Measurements from ENCODE around the gene PARD6G.

The PARD6G gene

DNA sequence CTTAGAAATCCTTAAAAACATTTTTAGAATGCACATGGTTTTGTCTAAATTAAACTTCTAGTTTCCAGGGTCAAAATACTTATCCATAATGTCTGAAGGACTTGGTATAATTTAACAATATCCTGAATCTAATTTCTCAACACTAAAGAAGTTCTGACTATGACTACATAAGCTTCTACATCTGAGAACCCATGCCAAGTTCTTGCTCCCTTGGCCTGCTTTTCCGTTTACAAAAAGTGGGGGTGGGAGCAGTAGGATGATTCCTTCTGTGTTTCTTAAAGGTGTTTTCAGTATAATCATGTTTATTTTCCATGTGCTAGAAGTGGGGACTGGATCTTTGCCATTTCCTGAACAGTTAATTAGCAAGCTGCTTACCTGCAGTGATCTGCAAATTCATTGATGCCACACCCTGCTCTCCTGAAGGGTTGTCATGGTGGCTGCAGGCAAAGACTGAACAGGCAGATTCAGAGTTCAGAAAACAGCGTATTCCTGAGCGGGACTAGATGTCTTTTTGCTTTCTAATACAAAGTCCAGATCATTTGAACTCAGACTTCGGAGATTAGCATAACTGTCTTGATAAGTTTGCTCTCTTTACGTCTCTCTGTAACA is 102.0 kb downstream of the PARD6G start:
- intact Hi-C loops (cut with DNase I; ENCODE audit: low total_unique reads), result loop anchor here (10.0 kb wide), 1 partner anchor 920 kb away; no protein-coding TSS in a partner anchor
- TF ChIP-seq, protein P1, sequence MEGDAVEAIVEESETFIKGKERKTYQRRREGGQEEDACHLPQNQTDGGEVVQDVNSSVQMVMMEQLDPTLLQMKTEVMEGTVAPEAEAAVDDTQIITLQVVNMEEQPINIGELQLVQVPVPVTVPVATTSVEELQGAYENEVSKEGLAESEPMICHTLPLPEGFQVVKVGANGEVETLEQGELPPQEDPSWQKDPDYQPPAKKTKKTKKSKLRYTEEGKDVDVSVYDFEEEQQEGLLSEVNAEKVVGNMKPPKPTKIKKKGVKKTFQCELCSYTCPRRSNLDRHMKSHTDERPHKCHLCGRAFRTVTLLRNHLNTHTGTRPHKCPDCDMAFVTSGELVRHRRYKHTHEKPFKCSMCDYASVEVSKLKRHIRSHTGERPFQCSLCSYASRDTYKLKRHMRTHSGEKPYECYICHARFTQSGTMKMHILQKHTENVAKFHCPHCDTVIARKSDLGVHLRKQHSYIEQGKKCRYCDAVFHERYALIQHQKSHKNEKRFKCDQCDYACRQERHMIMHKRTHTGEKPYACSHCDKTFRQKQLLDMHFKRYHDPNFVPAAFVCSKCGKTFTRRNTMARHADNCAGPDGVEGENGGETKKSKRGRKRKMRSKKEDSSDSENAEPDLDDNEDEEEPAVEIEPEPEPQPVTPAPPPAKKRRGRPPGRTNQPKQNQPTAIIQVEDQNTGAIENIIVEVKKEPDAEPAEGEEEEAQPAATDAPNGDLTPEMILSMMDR (IDR thresholded peaks at IDR 0.05), result no peak
- Histone ChIP-seq H3K4me3 (no peak overlapping the region), H3K27me3 (no peaks in the 10 kb centered on the region), H3K9me3 (no peaks in the 10 kb centered on the region), H3K36me3 (peaks cover 0 to 4% (median 0%) of the 10 kb centered on the region in 3 donors), H3K27ac (no peak overlapping the region), H3K4me1 (peaks cover 0 to 20% (median 3%) of the 10 kb centered on the region in 4 donors)
- no peak for DNase-seq

DNA sequence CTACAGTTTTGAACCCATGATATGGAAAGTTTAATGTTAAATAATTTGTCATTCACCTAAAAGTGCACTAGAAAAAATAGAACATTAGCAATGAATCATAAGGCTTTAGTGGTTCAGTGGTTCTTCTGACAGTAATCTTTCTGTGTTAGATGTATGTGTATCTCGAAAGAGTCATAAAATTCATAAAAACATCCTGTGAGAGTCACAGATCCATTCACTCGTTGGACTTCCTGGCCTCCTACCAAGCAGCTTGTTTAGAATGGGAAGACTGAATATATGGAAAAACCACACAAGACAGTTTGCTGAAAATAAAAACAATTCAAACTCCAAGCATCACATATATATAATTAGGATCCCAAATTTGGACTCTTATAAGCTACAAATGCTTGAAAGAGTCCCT is 103.4 kb downstream of the PARD6G start:
- intact Hi-C loops (cut with DNase I; ENCODE audit: low total_unique reads), result loop anchor here (10.0 kb wide), 1 partner anchor 919 kb away; no protein-coding TSS in a partner anchor
- Histone ChIP-seq H3K36me3 (peaks cover 7 to 11% (median 8%) of the 10 kb centered on the region in 3 donors), H3K4me3 (no peak overlapping the region), H3K9me3 (no peaks in the 10 kb centered on the region), H3K4me1 (peaks cover 0 to 17% (median 2%) of the 10 kb centered on the region in 4 donors), H3K27me3 (no peaks in the 10 kb centered on the region), H3K27ac (no peak overlapping the region)
- TF ChIP-seq, protein P1 (IDR thresholded peaks at IDR 0.05), result no peak
- no peak for DNase-seq

DNA sequence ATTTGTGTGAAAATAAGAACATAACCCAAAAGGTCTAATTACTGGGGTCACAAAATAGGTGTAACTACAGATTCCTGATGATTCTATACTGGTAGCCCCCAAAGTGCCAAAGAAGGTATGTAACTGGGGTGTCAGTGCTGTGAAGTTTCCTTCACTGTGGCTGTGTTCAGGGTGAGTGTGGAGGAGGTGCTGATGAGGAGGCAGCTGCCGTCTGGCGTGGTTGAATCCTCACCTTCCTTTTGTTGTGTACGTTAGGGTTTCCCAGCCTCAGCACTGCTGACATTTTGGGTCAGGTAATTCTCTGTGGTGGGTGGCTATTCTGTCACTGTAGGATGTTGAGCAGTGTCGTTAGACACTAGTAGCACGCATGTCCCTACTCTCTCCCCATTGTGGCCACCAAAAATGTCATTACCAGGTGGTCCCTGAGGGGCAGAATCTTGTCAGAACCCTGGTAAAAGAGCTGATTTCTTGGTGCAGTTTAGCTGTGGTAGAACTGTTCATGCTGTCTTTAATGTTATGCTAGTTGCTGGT is 106.8 kb downstream of the PARD6G start:
- TF ChIP-seq, protein P1 (IDR thresholded peaks at IDR 0.05), result no peak
- H3K4me3 ChIP-seq, result no peak overlapping the region
- intact Hi-C loops (cut with DNase I; ENCODE audit: low total_unique reads), result loop anchor here (10.0 kb wide), 1 partner anchor 916 kb away; no protein-coding TSS in a partner anchor
- peaks cover 38 to 41% (median 40%) of the 10 kb centered on the region in 3 donors for H3K36me3 ChIP-seq
- H3K27me3 ChIP-seq, result no peaks in the 10 kb centered on the region
- no peaks in the 10 kb centered on the region for H3K9me3 ChIP-seq
- H3K27ac ChIP-seq, result no peak overlapping the region
- DNase-seq, result no peak
- H3K4me1 ChIP-seq, result no peaks in the 10 kb centered on the region

DNA sequence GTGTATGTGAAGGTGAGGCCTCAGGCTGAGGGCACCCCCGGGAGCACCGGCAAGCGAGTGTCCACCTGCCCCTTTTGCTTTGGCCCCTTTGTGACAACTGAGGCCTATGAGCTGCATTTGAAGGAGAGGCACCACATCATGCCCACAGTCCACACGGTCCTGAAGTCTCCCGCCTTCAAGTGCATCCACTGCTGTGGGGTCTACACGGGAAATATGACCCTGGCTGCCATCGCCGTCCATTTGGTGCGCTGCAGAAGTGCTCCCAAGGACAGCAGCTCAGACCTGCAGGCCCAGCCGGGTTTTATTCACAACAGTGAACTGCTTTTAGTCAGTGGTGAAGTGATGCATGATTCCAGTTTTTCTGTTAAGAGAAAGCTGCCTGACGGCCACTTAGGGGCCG is 109.3 kb downstream of the PARD6G start:
- no peaks in the 10 kb centered on the region for H3K9me3 ChIP-seq
- intact Hi-C loops (cut with DNase I; ENCODE audit: low total_unique reads), result no loop called here
- no peak for DNase-seq
- no peaks in the 10 kb centered on the region for H3K4me1 ChIP-seq
- no peaks in the 10 kb centered on the region for H3K27me3 ChIP-seq
- TF ChIP-seq, protein P1 (IDR thresholded peaks at IDR 0.05), result no peak
- H3K36me3 ChIP-seq, result peaks cover 52 to 57% (median 55%) of the 10 kb centered on the region in 3 donors
- no peak overlapping the region for H3K27ac ChIP-seq
- H3K4me3 ChIP-seq, result no peak overlapping the region

DNA sequence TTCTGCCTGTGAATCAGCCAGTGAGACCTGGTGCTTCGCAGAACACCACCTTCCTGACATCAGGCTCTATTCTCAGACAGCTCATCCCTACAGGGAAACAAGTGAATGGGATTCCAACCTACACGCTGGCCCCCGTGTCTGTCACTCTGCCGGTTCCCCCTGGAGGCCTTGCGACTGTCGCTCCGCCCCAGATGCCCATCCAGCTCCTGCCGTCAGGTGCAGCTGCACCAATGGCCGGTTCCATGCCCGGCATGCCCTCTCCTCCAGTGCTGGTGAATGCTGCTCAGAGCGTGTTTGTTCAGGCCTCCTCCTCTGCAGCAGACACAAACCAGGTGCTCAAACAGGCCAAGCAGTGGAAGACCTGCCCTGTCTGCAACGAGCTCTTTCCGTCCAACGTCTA is 110.2 kb downstream of the PARD6G start:
- intact Hi-C loops (cut with DNase I; ENCODE audit: low total_unique reads), result no loop called here
- DNase-seq, result no peak
- TF ChIP-seq, protein P1 (IDR thresholded peaks at IDR 0.05), result no peak

More for the DNA sequence above, 110.2 kb downstream of the PARD6G start:
- no peaks in the 10 kb centered on the region for H3K27me3 ChIP-seq
- H3K4me1 ChIP-seq, result no peaks in the 10 kb centered on the region
- H3K9me3 ChIP-seq, result no peaks in the 10 kb centered on the region
- peaks cover 56 to 59% (median 56%) of the 10 kb centered on the region in 3 donors for H3K36me3 ChIP-seq
- H3K27ac ChIP-seq, result no peak overlapping the region
- no peak overlapping the region for H3K4me3 ChIP-seq

All from tibial artery (tissue), 4 donors.